ENCODE results near the gene LRMDA.

DNA sequence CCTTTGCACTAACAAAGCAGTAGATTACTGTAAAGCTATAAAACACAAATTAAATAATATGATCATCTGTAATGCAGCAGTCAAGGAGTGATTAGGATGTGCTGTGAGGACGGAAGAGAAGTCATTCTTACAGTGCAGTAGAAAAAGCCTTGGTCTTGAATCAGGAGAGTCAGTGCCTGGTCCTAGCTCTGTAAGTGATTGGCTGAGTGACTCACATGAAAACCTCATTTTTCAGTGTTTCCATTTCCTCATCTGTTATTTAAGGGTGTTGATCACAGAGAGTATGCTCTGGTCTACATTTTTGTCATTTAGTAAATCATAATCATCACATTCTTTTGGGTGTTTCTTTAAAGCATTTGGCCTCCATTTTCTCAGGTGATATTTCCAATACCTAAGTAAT lies 717.8 kb downstream of the LRMDA start:
- TF ChIP-seq, protein P1, sequence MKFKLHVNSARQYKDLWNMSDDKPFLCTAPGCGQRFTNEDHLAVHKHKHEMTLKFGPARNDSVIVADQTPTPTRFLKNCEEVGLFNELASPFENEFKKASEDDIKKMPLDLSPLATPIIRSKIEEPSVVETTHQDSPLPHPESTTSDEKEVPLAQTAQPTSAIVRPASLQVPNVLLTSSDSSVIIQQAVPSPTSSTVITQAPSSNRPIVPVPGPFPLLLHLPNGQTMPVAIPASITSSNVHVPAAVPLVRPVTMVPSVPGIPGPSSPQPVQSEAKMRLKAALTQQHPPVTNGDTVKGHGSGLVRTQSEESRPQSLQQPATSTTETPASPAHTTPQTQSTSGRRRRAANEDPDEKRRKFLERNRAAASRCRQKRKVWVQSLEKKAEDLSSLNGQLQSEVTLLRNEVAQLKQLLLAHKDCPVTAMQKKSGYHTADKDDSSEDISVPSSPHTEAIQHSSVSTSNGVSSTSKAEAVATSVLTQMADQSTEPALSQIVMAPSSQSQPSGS (IDR thresholded peaks at IDR 0.05; ENCODE audit: low read length), result no peak
- TF ChIP-seq POLR2A (IDR thresholded peaks at IDR 0.05; ENCODE audit: control extremely low read depth in 1 of 2, low read depth in 2 of 2, low read length in 2 of 2), result no peak
- no peak for TF ChIP-seq YY1 (IDR thresholded peaks at IDR 0.05; ENCODE audit: low read depth, low read length)
- TF ChIP-seq, protein P2, sequence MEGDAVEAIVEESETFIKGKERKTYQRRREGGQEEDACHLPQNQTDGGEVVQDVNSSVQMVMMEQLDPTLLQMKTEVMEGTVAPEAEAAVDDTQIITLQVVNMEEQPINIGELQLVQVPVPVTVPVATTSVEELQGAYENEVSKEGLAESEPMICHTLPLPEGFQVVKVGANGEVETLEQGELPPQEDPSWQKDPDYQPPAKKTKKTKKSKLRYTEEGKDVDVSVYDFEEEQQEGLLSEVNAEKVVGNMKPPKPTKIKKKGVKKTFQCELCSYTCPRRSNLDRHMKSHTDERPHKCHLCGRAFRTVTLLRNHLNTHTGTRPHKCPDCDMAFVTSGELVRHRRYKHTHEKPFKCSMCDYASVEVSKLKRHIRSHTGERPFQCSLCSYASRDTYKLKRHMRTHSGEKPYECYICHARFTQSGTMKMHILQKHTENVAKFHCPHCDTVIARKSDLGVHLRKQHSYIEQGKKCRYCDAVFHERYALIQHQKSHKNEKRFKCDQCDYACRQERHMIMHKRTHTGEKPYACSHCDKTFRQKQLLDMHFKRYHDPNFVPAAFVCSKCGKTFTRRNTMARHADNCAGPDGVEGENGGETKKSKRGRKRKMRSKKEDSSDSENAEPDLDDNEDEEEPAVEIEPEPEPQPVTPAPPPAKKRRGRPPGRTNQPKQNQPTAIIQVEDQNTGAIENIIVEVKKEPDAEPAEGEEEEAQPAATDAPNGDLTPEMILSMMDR (IDR thresholded peaks at IDR 0.05; ENCODE audit: control extremely low read depth in 1 of 3, insufficient read depth in 1 of 3, low read depth in 1 of 3, low read length in 3 of 3), result no peak
- no peak for TF ChIP-seq EZH2 (IDR thresholded peaks at IDR 0.05; ENCODE audit: low read depth, low read length, severe bottlenecking)
- no peak for TF ChIP-seq TAF1 (IDR thresholded peaks at IDR 0.05; ENCODE audit: low read depth, low read length)
- TF ChIP-seq SIN3A (conservative IDR thresholded peaks at IDR 0.05 in 1 of 2, IDR thresholded peaks at IDR 0.05 in 1 of 2; ENCODE audit: low read depth in 1 of 2, low read length in 2 of 2), result no peak
- no peak for TF ChIP-seq BRCA1 (IDR thresholded peaks at IDR 0.05; ENCODE audit: low read depth, low read length)
- TF ChIP-seq EGR1 (IDR thresholded peaks at IDR 0.05; ENCODE audit: borderline replicate concordance, low read depth, low read length), result no peak
- TF ChIP-seq RAD21 (IDR thresholded peaks at IDR 0.05 in 1 of 2, conservative IDR thresholded peaks at IDR 0.05 in 1 of 2; ENCODE audit: low read depth in 2 of 2, low read length in 2 of 2), result no peak
